K562 (cell line): Measurements from ENCODE around the gene VSX2.

ENCODE experiments used
- CHD4 ChIP-seq: fragments of 200-600 bp; sonication (generic); IDR thresholded peaks from 3 replicates; pipeline ENCODE4 v1.6.1; 2012; ENCODE audit warnings: low read depth, mild to moderate bottlenecking, mixed read lengths, low read length, inconsistent platforms; ENCODE audit not compliant: insufficient read depth, insufficient replicate concordance, poor library complexity, severe bottlenecking
- HDAC1 ChIP-seq, 2 experiments: fragments of 450-650 bp; IDR thresholded peaks; 2 replicates each; pipeline ENCODE4 v1.6.1; 2016 to 2017; ENCODE audit warnings: inconsistent platforms in 1 of 2, mild to moderate bottlenecking in 1 of 2, moderate library complexity in 1 of 2
- KLF16 ChIP-seq: IDR thresholded peaks from 2 replicates; pipeline ENCODE4 v1.6.1; 2016; ENCODE audit warnings: antibody characterized with exemption
- MAFK ChIP-seq: IDR thresholded peaks from 2 replicates; pipeline ENCODE4 v1.6.1; 2011; ENCODE audit warnings: low read length, improper control_type of control experiment
- ZFP36 ChIP-seq: fragments of 150-350 bp; IDR thresholded peaks from 2 replicates; pipeline ENCODE4 v1.6.1; 2018; ENCODE audit warnings: low read length, low read depth; ENCODE audit not compliant: partially characterized antibody
- TF ChIP-seq, protein P1 (sequence below): fragments of 250-450 bp; sonication (Bioruptor Pico); IDR thresholded peaks from 2 replicates; pipeline ENCODE4 v1.5.0; 2020; ENCODE audit warnings: mild to moderate bottlenecking
- TF ChIP-seq, protein P2 (sequence below): sonication (generic); formaldehyde crosslinking; IDR thresholded peaks from 2 replicates; pipeline ENCODE4 v1.5.0; 2020; ENCODE audit warnings: missing genetic modification reagents

DNA sequence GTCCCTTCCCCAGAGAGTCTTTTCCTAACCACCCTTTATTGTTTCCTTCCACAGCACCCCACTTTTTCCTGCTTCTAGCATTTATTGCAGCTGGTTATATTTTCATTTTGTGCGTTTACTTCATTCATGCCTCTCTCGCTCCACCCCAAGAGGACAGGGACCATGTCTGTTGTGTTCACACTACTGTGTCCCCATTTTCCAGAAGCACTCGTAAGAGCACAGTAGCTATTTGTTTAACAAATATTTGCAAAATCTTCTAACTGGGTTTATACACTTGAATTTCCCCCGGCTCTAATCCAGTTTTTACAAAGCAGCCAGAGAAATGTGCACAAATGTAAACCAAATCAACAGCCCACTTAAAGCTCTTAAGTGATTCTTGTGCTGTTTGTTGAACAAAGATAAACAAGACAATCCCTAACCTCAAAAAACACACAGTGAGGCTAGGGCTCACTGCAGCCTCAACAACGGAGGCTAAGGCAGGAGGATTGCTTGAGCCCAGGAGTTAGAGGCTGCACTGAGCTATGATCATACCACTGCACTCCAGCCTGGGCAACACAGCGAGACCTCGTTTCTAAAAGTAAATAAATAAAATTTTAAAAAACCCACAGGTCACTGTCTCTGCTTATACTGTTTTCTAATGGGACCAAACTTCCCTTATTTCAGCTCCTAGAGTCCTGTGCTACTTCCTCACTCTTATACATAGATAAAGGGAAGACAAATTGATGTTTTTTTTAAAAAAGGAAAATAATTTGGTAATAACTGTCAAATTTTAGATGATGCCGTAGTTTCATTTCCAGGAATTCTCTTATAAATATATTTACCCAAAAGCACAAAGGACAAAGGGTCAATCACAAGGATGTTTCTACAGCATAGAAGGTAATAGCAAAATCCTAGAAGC lies 70.1 kb downstream of the VSX2 start:
- TF ChIP-seq KLF16: no peak
- TF ChIP-seq MAFK: no peak
- no peak for TF ChIP-seq HDAC1 (IDR thresholded peaks at IDR 0.05)
- TF ChIP-seq, protein P1, sequence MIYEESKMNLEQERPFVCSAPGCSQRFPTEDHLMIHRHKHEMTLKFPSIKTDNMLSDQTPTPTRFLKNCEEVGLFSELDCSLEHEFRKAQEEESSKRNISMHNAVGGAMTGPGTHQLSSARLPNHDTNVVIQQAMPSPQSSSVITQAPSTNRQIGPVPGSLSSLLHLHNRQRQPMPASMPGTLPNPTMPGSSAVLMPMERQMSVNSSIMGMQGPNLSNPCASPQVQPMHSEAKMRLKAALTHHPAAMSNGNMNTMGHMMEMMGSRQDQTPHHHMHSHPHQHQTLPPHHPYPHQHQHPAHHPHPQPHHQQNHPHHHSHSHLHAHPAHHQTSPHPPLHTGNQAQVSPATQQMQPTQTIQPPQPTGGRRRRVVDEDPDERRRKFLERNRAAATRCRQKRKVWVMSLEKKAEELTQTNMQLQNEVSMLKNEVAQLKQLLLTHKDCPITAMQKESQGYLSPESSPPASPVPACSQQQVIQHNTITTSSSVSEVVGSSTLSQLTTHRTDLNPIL (CRISPR knock-in tag): no peak
- no peak for TF ChIP-seq CHD4
- no peak for TF ChIP-seq ZFP36
- TF ChIP-seq, protein P2, sequence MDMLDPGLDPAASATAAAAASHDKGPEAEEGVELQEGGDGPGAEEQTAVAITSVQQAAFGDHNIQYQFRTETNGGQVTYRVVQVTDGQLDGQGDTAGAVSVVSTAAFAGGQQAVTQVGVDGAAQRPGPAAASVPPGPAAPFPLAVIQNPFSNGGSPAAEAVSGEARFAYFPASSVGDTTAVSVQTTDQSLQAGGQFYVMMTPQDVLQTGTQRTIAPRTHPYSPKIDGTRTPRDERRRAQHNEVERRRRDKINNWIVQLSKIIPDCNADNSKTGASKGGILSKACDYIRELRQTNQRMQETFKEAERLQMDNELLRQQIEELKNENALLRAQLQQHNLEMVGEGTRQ (CRISPR knock-in tag): no peak
